Fibroblast of gingiva (primary cell): ENCODE results near the gene SLC28A1.

ENCODE experiments used
- DNase-seq: peaks from one replicate; pipeline ENCODE4 v3.0.0-alpha.2; 2011; ENCODE audit warnings: low read depth

The SLC28A1 gene, protein sequence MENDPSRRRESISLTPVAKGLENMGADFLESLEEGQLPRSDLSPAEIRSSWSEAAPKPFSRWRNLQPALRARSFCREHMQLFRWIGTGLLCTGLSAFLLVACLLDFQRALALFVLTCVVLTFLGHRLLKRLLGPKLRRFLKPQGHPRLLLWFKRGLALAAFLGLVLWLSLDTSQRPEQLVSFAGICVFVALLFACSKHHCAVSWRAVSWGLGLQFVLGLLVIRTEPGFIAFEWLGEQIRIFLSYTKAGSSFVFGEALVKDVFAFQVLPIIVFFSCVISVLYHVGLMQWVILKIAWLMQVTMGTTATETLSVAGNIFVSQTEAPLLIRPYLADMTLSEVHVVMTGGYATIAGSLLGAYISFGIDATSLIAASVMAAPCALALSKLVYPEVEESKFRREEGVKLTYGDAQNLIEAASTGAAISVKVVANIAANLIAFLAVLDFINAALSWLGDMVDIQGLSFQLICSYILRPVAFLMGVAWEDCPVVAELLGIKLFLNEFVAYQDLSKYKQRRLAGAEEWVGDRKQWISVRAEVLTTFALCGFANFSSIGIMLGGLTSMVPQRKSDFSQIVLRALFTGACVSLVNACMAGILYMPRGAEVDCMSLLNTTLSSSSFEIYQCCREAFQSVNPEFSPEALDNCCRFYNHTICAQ

DNA sequence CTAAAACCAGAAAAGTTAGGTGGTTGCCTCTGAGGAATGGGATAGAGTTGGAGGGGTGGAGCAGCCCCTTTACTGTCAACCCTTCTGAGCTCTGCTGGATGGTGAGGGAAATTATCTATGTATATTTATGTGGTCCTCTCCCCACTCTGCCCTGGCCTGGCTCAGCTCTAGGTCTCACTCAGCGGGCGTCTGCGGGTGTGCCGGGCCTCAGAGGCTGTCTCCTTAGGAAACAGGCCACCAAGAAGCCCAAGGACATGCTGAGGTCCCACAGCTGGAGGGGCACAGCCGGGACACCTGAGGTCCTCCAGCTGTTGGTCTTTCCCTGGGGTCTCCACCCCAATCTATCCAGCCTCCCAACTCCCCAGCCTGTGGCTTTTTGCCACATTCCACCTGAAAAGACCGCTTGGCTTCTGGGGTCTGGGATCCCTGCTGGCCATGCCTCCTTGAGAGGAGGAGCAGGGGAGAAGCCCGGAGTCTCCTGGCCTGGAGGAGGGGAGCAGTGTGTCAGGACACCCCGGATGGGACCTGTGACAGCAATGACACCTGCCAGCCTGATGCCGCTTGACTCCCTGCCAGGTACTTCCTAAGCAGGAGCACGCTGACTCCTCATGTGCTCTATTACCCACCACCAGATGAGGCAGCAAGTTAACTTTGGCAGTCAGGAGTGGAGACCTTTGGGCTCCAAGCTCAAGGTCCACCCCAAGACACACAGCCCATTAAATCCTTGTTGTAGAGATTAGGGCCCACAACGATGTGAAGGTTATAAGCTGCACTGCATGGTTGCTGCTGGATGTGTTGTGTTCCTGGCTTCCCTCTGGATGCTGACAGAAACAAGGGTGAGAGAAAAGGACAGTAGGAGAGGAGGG lies at the start of gene SLC28A1:
Gene SLC28A1, plus strand, starts transcription at position 747 of the 866 bp plus-strand sequence. CDS start 3,099 bp downstream, outside the sequence.
- no peak for DNase-seq

DNA sequence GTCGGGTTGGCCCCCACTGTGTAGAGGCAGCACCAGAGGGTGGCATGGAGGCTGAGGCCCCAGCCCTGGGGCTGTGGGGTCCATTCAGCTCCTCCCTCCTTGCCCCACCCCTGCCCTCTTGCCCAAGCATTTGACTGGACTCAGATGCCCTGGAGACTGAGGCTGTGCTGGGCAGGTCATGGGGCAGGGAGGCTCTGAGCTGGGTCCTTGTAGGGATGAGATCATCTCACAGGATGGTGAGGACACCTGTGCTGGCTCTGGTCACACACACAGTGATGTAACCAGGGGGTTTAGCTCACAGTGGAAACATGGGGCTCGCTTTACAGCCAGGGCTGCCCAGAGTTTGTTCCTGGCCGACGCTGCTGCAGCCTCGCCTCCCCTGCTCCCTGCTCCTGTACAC lies 49.5 kb upstream of the SLC28A1 start:
- no peak for DNase-seq

DNA sequence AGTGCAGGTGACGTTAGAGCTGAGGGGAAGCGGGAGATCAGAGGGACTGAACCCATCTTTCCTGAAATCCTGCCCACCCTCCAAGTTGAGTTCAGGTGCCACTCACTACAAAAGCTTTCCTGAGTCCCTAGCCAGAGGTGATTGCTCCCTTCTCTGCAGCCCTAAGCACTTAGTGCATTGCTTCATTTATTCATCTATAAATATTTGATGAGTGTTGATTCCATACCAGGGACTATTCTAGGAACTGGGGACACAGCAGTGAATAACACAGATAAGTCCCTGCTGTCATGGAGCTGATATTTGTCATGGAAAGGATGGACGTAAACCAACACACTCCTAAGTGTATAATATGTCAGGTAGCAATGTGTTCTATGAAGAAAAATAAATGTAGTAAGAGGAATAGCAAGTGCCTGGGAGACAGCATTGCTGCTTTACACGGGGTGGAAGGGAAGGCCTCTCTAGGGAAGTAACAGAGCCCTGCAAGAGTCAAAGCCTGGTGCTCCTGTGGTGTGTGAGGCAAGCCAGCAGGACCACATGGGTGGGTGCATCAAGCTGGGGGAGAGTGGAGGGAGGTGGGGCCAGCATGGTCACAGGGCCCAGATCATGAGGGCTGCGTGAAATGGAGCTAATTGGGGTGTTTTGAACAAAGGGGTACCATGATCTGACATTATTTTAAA lies 48.7 kb upstream of the SLC28A1 start:
- DNase-seq = no peak

DNA sequence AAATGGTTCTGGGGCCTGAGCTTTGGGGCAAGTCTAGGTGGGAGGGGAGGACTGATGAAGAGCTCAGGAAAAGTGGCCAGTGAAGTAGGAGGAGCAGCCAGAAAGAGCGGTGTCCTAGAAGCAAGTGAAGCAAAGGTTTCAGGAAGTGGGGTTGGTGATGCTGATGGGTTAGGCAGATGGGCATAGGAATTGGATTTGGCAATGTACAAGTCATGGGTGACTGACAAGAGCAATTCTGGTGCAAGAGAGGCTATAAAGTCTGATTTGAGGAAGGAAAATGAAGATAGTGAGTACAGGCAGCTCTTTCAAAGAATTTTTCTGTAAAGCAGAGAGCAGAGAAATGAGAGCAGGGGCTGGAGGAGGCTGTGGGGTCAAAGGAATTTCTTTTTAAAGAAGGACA lies 47.6 kb upstream of the SLC28A1 start:
- peak; percentile 21 for DNase-seq

DNA sequence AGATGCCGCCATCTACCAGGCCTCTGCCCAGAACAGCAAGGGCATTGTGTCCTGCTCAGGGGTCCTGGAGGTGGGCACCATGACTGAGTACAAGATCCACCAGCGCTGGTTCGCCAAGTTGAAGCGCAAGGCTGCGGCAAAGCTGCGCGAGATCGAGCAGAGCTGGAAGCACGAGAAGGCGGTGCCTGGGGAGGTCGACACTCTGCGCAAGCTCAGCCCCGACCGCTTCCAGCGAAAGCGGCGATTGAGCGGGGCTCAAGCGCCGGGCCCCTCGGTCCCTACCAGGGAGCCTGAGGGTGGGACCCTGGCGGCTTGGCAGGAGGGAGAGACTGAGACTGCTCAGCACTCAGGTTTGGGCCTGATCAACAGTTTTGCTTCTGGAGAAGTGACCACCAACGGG lies 44.7 kb upstream of the SLC28A1 start:
- DNase-seq = no peak

DNA sequence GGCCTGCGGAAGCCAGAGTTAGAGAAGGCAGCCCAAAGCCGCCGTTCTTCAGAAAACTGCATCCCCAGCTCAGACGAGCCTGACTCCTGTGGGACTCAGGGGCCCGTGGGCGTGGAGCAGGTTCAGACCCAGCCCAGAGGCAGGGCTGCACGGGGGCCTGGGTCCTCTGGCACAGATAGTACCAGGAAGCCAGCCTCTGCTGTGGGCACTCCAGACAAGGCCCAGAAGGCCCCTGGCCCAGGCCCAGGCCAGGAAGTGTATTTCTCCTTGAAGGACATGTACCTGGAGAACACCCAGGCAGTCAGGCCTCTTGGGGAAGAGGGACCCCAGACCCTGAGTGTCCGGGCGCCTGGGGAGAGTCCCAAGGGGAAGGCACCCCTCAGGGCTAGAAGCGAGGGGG lies 44.2 kb upstream of the SLC28A1 start:
- DNase-seq = no peak

DNA sequence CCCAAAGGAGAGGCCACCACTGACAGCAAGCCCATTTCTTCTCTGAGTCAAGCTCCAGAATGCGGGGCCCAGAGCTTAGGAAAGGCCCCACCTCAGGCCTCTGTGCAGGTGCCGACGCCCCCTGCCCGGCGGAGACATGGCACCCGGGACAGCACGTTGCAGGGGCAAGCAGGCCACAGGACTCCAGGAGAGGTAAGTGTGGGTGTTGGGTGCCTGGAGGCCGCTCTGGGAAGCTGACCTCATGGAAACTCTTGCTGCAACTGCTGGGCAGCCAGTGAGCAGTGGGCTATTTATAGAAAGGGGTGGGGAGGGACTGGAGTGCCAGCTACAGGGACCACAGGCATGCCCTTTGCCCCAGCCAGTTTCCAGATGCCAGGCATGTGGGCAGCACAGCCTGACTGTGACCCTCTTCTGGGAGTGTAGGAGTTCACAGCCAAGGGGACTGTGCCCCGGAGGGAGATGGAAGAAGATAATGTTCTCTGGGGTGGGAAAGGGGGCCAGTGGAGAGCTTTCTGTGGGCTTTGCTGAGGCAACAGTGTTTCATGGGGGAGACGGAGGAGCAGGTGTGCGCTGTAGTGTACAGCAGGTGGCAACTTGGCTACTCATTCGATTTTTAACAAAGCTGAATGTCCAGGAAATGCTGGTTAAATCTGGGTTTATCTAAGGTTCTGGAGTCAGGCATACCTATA lies 43.6 kb upstream of the SLC28A1 start:
- DNase-seq = peak; percentile 94

DNA sequence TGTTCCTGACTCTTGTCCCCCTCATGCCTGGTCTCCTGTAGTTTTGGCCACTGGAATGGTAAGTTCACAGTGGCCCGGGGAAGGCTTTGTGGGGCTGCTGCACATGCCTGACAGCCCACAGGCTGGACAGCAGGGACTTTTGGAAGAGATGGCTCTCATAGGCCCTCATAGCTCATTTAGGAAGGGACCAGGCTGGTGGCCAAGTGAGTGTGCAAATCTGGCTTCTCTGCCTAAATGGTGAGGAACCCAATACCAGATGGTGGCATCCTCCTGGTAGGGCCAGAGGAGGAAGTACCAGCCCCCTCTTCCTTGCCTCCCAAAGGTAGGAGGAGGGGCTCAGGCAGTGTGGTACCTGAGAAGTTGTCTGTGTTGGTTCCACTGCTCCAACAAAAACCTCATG lies 41.7 kb upstream of the SLC28A1 start:
- DNase-seq = no peak

DNA sequence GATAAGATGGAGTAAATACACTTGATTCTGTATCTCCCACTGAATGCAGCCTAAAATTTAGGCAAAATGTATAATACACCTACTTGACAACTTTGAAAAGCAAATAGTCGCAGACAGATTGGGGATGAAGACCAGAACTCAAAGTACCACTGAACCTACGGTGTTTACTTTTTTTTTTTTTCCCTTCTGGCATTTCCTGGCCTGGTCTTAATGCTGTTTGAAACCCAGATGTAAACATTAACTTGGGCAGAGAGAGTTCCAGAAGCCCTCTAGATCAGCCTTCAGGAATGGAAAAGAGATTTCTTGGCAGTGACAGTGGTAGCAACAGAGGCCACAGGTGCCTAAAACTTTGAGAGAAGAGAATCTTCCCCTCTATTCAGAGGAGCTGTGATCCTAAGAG lies 39.5 kb upstream of the SLC28A1 start:
- no peak for DNase-seq

DNA sequence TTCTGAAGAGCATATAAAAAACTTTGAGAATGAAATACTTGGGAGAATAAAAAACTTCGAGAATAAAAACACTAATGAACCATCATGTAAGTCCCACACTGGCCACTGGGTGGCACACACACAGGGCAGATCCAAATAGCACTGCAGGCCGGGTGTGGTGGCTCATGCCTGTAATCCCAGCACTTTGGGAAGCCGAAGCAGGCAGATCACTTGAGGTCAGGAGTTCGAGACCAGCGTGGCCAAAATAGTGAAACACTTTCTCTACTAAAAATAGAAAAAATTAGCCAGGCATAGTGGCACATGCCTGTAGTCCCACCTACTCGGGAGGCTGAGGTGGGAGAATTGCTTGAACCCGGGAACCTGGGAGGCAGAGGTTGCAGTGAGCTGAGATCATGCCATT lies 38.8 kb upstream of the SLC28A1 start:
- DNase-seq = peak; percentile 65

DNA sequence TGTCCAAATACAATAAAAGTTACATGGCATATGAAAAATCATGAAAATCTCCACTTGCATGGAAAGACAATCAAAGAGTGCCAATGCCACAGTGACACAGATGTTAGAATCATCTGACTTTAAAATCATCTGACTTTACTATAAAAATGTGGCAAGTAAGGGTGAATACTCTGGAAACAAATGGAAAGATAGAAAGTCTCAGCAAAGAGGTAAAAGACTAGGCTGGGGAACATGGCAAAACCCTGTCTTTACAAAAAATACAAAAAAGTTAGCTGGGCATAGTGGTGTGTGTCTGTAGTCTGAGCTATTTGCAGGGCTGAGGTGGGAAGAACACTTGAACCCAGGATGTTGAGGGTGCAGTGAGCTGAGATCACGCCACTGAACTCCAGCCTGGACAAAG lies 38.2 kb upstream of the SLC28A1 start:
- no peak for DNase-seq

DNA sequence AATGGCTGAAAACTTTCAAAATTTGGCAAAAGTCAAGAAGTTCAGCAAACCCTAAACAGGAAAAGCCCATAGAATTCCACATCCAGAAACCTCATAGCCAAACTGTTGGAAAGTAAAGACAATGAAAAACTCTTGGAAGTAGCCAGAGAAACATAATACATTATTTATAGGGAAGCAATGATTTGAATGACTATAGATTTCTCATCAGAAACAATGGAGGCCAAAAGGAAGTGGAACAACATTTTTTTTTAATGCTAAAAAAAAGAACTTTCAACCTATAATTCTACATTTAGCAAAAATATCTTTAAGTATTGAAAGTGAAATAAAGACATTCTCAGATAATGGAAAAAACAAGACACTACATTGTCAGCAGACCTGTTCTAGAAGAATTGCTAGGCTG lies 37.1 kb upstream of the SLC28A1 start:
- DNase-seq = no peak

DNA sequence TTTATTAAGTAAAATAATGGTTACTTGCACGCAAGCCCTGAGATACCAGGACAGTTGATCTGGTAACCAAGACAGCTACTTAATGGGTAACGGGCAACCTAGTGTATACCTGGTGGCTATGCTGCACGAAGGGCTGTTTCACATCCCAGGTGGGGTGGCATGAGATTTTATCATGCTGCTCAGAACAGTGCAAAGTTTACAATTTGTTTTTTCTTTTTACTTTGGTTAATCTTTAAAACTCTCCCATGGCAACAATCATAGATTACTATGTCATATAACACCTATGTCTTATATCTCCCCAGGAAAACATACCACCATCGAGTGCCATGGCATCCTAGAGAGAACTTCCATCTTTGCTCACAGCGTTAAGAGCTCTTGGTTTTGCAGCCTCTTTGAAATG lies 32.2 kb upstream of the SLC28A1 start:
- no peak for DNase-seq

DNA sequence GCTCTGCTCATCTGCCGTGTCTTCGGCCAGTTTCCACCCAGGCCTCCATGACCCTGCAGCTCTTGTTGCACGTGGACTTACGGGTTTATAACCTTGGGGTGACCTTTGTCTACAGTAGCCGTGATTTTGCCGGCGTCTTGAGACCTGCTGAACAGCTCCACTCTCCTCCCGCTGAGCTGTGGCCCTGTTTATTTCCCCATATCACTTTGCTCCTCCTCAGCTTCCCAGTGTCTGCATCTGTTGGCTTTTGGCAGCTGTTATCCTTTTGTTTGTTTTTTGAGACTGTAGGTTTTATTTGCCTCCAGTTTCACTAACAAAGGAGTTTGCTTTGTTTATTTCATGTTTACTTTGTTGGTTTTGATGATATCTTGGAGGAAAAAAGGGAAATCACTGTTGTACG lies 29.3 kb upstream of the SLC28A1 start:
- DNase-seq = no peak

DNA sequence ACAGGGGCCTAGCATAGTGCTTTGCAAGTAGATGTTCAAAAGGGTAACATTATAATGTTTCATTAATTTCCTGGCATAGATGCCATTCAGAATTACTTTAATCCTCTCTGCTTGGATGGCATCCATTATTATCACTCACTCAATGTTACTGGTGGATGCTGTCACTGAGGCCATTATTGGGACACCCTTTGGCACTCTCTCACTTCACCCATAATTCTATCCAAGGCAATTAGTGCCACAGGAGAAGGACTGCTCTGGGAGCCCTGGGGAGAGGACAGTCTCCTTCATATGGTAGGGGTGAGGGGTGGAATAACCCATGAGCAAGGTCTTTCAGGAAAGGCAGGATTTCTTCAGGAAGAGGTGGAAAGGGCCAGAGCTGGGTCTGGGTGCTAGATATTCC lies 28.7 kb upstream of the SLC28A1 start:
- no peak for DNase-seq

DNA sequence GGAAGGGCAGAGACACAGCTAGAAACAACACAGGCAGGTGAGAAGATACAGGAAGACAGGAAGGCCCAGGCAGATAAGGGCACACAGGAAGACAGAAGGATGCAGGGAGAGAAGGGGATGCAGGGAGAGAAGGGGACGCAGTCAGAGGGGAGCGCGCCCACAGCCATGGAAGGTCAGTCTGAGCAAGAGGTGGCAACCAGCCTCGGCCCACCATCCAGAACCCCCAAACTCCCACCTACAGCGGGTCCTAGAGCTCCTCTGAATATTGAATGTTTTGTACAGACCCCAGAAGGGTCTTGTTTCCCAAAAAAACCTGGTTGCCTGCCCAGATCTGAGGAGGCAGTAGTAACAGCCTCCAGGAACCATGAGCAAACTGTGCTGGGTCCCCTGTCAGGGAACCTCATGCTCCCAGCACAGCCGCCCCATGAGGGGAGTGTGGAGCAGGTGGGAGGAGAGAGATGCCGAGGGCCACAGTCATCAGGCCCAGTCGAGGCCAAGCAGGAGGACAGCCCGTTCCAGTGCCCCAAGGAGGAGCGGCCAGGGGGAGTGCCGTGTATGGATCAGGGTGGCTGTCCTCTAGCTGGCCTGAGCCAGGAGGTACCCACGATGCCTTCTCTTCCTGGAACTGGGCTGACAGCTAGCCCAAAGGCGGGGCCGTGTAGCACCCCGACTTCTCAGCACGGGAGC lies 27.6 kb upstream of the SLC28A1 start:
- no peak for DNase-seq

DNA sequence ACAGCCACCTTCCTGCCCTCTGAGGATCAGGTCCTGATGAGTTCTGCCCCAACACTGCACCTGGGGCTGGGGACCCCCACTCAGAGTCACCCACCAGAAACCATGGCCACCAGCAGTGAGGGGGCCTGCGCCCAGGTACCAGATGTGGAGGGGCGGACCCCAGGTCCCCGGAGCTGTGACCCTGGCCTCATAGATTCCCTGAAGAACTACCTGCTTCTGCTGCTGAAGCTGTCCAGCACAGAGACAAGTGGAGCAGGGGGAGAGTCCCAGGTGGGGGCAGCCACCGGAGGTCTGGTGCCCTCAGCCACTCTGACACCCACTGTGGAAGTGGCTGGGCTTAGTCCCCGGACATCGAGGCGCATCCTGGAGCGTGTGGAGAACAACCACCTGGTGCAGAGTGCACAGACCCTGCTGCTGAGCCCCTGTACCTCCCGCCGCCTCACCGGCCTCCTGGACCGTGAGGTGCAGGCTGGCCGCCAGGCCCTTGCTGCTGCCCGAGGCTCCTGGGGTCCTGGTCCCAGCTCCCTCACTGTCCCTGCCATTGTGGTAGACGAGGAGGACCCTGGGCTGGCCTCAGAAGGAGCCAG lies 27.0 kb upstream of the SLC28A1 start:
- no peak for DNase-seq

DNA sequence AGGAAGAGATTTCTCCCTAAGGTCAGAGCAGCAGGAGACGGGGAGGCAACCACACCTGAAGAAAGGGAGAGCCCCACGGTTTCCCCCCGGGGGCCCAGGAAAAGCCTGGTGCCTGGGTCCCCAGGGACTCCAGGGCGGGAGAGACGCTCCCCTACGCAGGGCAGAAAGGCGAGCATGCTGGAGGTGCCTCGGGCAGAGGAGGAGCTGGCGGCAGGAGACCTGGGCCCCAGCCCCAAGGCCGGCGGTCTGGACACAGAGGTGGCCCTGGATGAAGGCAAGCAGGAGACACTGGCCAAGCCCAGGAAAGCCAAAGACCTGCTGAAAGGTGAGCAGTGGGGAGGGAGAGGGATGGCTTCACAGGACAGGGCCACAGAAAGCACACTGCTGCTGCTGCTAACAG lies 26.2 kb upstream of the SLC28A1 start:
- DNase-seq = no peak

DNA sequence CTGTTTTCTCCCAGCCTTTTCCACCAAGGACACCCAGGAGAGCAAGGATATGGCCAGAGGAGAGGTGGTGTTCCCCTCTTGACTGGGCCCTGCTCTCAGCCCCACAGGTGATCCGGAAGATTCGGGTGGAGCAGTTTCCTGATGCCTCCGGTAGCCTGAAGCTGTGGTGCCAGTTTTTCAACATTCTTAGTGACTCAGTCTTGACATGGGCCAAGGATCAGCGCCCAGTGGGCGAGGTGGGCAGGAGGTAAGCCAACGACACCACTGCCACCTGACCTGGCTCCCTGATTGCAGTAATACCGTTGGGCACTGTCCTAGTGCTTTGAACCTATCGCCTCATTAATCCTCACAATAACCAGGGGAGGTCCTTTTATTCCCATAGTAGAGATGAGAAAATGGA lies 25.3 kb upstream of the SLC28A1 start:
- DNase-seq = no peak

DNA sequence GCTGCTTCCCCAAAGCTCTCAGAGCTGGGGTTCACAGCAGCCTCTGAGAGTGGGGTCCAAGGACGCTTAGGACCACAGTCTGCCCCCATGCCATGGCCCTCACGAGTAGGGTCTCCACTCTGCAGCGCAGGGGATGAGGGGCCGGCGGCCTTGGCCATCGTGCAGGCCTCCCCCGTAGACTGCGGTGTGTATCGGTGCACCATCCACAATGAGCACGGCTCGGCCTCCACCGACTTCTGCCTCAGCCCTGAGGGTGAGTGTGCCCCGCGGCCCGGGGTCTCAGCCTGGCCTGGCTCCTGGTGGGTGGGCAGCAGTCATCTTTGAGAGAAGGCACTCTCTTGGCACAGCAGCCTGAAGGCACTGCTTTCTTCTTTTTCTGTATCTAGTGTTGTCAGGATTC lies 24.8 kb upstream of the SLC28A1 start:
- DNase-seq = no peak

DNA sequence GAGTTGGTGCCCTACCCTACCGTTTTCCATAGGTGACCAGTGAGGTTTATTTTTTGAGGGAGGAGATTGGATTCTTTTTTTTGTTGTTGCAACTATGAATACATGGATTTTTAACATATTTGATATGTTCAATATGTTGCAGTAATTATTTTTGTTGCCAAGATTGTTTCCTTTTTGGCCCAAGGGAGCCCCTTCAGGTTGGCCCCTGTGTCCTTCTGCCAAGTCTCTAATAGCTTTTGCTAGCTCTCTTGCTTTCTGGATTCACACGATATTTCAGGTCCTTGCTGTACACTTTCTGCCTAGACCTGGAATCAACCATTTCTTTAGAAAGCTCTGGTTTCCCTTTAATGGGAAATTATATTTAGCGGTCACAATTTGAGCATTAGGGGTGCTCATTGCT lies 22.7 kb upstream of the SLC28A1 start:
- no peak for DNase-seq
